GM11168 (cell line): ENCODE data around the gene KIF3A.
"Not testable (repeated sequence)": the region's sequence is repeated elsewhere in the genome, so short reads cannot be mapped to it uniquely, and the experiment has no call there.

ENCODE experiments used
- in situ Hi-C: fragments of 300-500 bp; cut with MboI; formaldehyde crosslinking; loops from one replicate; pipeline ENCODE4 v1.12.0; 2022; ENCODE audit warnings: low sequenced_read_pairs; ENCODE audit not compliant: unreplicated experiment

The KIF3A gene

DNA sequence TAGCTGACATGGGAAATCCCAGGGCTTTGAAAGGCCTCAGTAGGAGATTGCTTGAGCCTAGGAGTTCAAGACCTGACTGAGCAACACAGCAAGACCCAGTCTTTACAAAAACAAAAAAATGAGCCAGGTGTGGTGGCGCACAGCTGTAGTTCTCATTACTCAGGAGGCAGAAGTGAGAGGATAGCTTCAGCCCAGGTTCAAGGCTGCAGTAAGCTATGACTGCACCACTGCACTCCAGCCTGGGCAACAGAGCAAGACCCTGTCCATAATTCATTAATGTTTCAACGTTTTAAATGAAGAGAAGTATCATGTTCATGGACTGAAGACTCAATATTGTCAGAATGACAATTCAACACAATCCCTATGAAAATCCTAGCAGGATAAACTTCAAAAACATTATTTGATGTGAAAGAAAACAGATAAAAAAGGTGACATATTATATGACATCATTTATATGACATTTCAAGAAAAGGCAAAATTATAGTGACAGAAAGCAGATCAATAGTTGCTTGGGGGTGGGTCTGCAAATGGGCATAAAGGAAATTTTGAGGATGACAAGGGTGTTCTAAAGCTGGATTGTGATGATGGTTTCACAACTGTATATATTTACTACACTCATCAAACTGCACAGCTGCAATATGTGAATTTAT lies 3.7 kb downstream of the KIF3A start:
- in situ Hi-C loops, result no loop called here

DNA sequence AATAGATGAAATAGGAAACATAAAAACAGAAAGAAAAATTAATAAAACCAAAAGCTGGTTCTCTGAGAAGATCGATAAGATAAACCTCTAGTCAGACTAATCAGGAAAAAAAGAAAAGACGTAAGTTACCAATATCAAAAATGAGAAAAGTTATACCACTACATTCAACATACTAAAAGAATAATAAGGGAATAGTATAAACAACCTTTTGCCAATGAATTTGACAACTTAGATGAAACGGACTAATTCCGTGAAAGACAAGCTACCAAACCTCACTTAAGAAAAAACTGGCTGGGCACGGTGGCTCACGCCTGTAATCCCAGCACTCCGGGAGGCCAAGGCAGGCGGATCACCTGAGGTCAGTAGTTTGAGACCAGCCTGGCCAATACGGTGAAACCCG lies 7.5 kb downstream of the KIF3A start:
- in situ Hi-C loops, result no loop called here

DNA sequence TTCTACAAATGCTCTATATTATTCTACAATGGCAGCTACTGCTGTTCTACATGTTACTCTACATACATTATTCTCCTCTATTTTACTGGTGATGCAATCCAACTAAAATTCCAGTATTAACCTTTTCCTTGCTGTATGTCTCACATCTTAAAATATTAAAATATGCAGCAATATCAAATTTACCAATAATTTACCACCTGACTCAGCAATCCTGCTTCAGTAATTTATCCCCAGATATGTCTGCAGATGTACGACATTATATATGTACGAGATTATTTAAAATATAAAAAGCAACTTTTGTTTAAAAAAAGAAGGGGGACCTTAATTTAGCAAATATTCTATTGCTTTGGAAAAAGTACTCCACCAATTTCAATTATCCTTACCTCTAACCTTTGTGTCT lies 11.6 kb downstream of the KIF3A start:
- in situ Hi-C loops, result no loop called here

- in situ Hi-C loops, result no loop called here
Measured at GRCh38 chr5:132718544-132719312, 18.6 kb downstream of the KIF3A start.

DNA sequence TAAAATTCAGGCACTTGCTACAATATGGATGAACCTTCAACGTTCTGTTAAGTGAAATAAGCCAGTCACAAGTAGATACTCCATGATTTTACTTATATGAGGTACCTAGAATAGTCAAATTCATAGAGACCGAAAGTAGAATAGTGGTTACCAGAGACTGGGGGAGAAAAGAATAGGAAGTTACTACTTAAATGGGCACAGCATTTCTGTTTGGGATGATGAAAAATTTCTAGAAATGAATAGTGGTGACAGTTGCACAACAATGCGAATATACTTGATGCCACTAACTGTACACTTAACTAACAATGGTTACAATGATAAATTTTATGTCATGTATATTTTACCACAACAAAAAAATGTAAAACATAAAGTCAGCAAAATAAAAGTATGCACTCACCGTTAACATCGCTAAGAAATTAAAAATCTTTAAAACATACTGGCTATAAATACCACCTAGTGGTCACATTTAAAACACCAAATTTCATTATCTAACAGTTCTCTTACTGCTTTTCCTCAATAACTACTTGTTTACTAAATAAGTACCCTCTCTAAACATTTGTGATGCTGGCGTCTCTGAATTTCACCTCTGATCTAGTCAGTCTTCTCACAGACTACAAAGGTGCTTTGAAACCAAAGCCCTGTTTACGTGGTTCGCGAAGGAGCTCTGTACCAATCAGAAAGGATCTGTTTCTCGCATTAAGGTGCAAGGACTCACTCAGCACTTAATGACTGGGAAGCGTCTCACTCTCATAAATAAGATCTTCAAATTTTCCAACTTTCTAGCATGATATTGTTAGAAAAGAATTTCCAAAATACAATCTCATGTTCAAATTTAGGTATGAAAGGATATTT lies 22.7 kb downstream of the KIF3A start:
- in situ Hi-C loops, result no loop called here

GRCh38 chr5:132708645-132709044 lies 28.7 kb downstream of the KIF3A start:
- in situ Hi-C loops, result no loop called here

GRCh38 chr5:132704875-132705274 lies 32.5 kb downstream of the KIF3A start:
- in situ Hi-C loops, result no loop called here

DNA sequence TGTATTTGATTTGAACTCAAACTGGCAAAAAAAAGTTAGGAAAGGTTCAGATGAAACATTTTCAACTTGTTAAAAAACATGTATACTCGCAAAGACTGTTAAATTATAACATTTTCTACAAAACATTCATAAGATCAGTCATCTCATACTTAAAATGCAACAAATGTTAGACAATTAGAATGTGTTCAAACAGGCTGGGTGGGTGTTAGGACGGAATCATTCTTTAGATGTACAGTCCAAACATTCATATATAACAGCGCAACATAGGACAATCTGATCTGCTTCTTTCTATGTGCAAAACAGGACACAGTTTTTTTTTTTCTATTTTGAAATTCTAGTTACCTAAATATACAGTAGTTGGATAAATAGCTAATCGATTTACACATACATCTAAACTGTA lies 41.4 kb downstream of the KIF3A start:
- in situ Hi-C loops, result no loop called here

- in situ Hi-C loops, result no loop called here
Measured at GRCh38 chr5:132692632-132692967, 44.7 kb downstream of the KIF3A start.

- in situ Hi-C loops, result not testable (repeated sequence)
Measured at GRCh38 chr5:132691755-132692631, 45.4 kb downstream of the KIF3A start.

GRCh38 chr5:132690156-132690555 lies 47.2 kb downstream of the KIF3A start:
- in situ Hi-C loops, result no loop called here

DNA sequence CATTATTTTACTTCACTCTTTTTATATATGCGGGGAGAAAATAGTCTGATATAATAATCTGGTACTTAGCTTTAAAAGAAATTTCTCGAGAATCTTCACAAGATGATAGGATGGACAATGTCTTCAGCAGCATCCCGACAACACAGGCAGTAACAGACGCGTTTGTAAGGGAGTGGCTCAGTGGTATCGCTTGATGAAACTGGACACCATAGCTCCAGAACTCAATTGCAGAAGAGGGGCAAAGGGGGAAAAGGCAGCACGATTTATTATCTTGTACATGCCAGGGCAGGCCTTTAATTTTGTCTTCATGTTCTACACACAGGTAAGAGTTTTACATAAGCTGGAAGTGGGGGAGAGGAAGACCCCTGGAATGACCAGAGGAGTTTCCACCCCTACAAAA lies 47.8 kb downstream of the KIF3A start:
- in situ Hi-C loops, result no loop called here

DNA sequence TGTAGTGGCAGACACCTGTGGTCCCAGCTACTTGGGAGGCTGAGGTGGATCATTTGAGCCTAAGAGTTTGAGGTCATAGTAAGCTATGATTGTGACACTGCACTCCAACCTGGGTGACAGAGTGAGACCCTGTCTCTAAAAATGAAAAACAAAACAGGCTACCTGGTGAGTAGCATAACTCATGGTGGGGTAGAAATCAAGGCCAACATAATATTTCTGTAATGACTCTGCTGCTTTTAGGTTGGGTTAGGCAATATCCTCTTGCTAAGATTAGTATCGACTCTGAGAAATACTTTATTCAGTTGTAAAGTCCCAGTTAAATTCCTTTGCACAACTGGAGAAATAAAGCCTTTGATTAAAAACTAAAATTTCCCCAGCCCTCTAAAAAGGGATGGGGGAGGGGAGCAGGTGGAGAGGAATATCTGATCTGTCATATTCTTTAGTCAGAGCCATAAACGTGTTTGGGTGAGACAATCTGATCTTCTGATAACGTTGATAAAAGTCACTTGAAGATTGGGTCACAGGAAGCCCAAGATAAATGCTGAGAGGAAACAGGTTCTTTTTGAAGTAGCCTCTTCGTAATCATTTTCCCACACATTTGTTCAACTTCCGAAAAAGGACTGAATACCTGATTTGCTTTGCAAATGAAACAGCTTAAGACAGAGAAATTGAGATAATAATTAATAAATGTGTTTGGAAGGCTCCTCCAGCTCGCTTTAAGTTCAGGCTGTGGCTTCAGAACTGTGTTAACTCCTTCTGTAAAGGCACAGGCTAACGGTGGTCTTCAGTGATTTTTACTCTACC lies 48.6 kb downstream of the KIF3A start:
- in situ Hi-C loops, result no loop called here

- in situ Hi-C loops, result no loop called here
Measured at GRCh38 chr5:132687995-132688394, 49.4 kb downstream of the KIF3A start.

DNA sequence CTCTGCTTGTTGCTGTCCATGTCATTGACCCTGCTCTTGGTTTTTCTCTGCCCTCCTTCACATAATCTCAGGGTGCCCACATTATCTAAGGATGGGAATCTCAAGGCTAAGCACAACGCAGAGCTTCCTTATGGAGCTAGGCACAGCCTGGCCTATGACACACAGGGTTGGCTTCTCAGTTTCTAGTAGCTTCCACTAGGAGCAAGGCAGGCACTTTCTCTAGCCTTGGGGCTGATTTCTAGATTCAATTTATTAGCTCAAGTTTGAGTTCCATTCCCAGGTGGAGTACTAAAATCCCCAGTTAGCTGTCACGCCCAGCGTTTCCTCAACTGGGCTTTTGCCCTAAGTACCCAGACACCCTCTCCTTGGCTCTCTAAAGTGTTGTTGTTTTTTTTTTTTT lies 51.2 kb downstream of the KIF3A start:
- in situ Hi-C loops, result no loop called here

DNA sequence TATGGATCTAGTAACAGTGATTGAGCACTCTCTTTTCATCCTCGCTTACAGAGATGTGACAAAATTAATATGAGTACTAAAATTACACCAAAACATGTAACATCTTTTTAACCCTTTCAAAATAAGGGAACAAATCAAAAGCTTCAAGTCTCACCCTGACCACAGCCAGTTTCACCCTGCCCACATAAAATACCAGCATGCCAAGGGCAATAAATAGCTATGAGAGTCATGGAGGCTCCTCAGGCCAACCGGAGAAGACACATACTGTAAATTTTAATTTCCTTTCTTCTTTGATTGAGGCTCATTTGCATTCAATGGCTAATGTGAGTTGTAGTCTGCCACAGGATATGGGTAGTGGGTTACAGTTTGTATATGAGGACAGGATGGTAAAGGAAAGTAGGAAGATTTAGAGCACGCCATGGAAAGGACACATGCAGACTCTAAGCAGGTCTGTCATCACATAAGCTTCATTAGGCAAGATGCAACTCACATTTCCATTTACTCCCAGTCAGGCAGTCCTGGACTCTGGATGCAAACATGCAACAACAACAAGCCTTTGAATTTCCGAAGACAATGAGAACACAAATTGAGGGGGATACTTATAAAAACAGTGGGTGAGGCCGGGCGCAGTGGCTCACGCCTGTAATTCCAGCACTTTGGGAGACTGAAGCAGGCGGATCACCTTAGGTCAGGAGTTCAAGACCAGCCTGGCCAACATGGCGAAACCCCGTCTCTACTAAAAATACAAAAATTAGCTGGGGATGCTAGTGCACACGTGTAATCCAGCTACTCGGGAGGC lies 52.2 kb downstream of the KIF3A start:
- in situ Hi-C loops, result no loop called here

GRCh38 chr5:132684491-132684890 lies 52.9 kb downstream of the KIF3A start:
- in situ Hi-C loops, result no loop called here

GRCh38 chr5:132681983-132682382 lies 55.4 kb downstream of the KIF3A start:
- in situ Hi-C loops, result no loop called here

- in situ Hi-C loops, result no loop called here
Measured at GRCh38 chr5:132681476-132681831, 55.9 kb downstream of the KIF3A start.
